ACHN (cell line): ENCODE data around the gene PRKAR2A.

ENCODE experiments used
- DNase-seq: peaks from one replicate; pipeline ENCODE4 v3.0.0-alpha.2; 2015
- in situ Hi-C: cut with HindIII; loops from 2 replicates; pipeline ENCODE4 v1.10.0; 2017; ENCODE audit warnings: low sequenced_read_pairs, low pct_ligation_motif_present, low pct_unique_long_range_greater_than_20kb

Gene PRKAR2A

GRCh38 chr3:48708481-48708889, 139.2 kb downstream of the PRKAR2A start:
- in situ Hi-C loops: no loop called here
- DNase-seq: no peak

- in situ Hi-C loops: no loop called here
- DNase-seq: no peak
These were observed 140.5 kb downstream of the PRKAR2A start for GRCh38 chr3:48707157-48707556.

DNA sequence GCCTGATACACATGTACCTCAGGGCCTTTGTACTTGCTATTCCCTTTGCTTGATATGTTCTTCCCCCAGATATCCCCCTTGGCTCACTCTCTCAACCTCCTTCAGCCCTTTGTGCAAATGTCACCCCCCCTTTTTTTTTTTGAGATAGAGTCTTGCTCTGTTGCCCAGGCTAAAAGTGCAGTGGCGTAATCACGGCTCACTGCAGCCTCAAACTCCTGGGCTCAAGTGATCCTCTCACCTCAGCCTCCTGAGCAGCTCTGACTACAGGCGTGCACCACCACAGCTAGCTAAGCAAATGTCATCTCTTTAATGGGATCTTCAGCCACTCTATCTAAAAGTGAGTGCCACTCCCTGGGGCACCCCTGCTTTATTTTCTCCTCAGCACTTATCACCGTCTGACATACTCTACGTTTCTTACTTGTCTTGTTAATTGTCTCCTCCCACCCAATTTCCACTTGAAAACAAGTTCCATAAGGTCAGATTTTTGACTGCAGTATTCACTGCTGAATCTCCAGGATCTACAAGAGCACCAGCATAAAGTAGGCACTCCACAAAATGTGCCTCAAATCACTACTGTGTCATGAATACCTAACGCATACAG, 145.3 kb downstream of the PRKAR2A start:
- in situ Hi-C loops: no loop called here
- DNase-seq: no peak

- in situ Hi-C loops: no loop called here
- no peak for DNase-seq
These were observed 146.8 kb downstream of the PRKAR2A start for GRCh38 chr3:48700731-48701405.

DNA sequence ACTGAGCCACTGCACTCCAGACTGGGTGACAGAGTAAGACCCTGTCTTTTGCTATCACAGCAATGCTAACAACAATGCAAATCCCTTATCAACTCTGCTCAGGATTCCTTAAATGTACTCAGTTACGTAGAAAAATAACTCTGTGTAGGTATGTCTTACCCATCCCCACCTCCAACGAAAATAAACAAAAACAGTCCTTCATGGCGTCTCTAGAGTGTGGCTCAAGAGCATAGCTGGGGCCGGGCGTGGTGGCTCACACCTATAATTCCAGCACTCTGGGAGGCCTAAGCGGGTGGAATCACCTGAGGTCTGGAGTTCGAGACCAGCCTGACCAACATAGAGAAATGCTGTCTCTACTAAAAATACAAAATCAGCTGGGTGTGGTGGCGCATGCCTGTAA, 148.8 kb downstream of the PRKAR2A start:
- in situ Hi-C loops: no loop called here
- no peak for DNase-seq

GRCh38 chr3:48697952-48698351, 149.7 kb downstream of the PRKAR2A start:
- in situ Hi-C loops: no loop called here

GRCh38 chr3:48696601-48697000, 151.1 kb downstream of the PRKAR2A start:
- in situ Hi-C loops: no loop called here
- no peak for DNase-seq

More at GRCh38 chr3:48697952-48698351, 149.7 kb downstream of the PRKAR2A start:
- DNase-seq: no peak
